CD4-positive, alpha-beta T cell treated with Interleukin-6 at 100 ng/mL for 8 hours (primary cell): Measurements from ENCODE around the gene ZNF764.
"Not testable (repeated sequence)": the region's sequence is repeated elsewhere in the genome, so short reads cannot be mapped to it uniquely, and the experiment has no call there.

Experiments
- DNase-seq: peaks from one replicate; pipeline ENCODE4 v3.0.0-alpha.2; 2020; ENCODE audit warnings: mixed read lengths, low spot score

Gene ZNF764

GRCh38 chr16:30527635-30528178 lies 30.5 kb downstream of the ZNF764 start:
- DNase-seq = no peak

- DNase-seq = peak; percentile 92
These were observed 31.1 kb downstream of the ZNF764 start for GRCh38 chr16:30526823-30527634.

GRCh38 chr16:30526137-30526822 lies 31.9 kb downstream of the ZNF764 start, which contains the start of gene ZNF768:
Gene ZNF768, minus strand, starts transcription at chr16:30526566. Its CDS starts 153 bp downstream, at chr16:30526413.
- DNase-seq = no peak

- no peak for DNase-seq
These were observed 32.4 kb downstream of the ZNF764 start for GRCh38 chr16:30525844-30526136.

- DNase-seq = no peak
These were observed 33.3 kb downstream of the ZNF764 start for GRCh38 chr16:30524575-30525568.

GRCh38 chr16:30523768-30524574 lies 34.2 kb downstream of the ZNF764 start:
- no peak for DNase-seq

- DNase-seq = not testable (repeated sequence)
These were observed 35.3 kb downstream of the ZNF764 start for GRCh38 chr16:30522702-30523463.

- no peak for DNase-seq
These were observed 36.1 kb downstream of the ZNF764 start for GRCh38 chr16:30521873-30522641.

GRCh38 chr16:30521476-30521872 lies 36.7 kb downstream of the ZNF764 start:
- DNase-seq = no peak

GRCh38 chr16:30519120-30520049 lies 38.8 kb downstream of the ZNF764 start:
- DNase-seq = no peak

- no peak for DNase-seq
These were observed 39.6 kb downstream of the ZNF764 start for GRCh38 chr16:30518552-30518951.

GRCh38 chr16:30515275-30515674 lies 42.9 kb downstream of the ZNF764 start:
- DNase-seq = no peak

- no peak for DNase-seq
These were observed 46.7 kb downstream of the ZNF764 start for GRCh38 chr16:30511509-30511908.

- DNase-seq = no peak
These were observed 47.7 kb downstream of the ZNF764 start for GRCh38 chr16:30510376-30510938.

GRCh38 chr16:30509081-30509765 lies 49.0 kb downstream of the ZNF764 start:
- DNase-seq = no peak
